KOPT-K1 (cell line): ENCODE measurements around the gene PALM2AKAP2.

Source experiments
- H3K27ac ChIP-seq: fragments of 200-600 bp; sonication (generic); 2 replicates; pipeline ENCODE4 v1.5.1; 2016; ENCODE audit warnings: antibody characterized with exemption, mild to moderate bottlenecking, low read depth, low read length; ENCODE audit not compliant: poor library complexity, severe bottlenecking
- H3K36me3 ChIP-seq: fragments of 200-600 bp; sonication (generic); 2 replicates; pipeline ENCODE4 v1.5.1; 2017; ENCODE audit warnings: antibody characterized with exemption, mild to moderate bottlenecking, low read length, moderate library complexity; ENCODE audit not compliant: insufficient read depth
- H3K9me3 ChIP-seq: fragments of 200-600 bp; sonication (generic); 2 replicates; pipeline ENCODE4 v1.5.1; 2017; ENCODE audit warnings: antibody characterized with exemption, low read length, mild to moderate bottlenecking; ENCODE audit not compliant: insufficient read depth, poor library complexity, severe bottlenecking

The PALM2AKAP2 gene

DNA sequence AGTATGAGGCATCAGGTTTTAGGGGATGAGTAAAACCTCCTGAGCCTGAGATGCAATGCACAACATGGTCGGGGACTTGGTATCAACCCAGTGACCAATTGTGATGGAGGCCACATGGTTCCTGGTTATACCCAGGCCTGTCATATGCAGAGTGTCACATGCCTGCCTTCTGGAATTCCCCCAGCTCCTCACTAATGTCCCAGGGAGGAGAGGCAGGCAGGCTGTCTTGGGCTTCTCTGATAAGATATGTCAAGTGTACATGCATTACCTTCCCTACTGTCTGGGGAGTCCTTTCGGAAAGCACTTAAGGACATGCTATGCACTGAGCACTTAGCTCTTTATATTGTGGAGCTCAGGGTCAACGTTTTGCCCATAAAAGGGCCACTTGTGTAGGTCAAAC is 14.2 kb upstream of the PALM2AKAP2 start:
- H3K9me3 ChIP-seq = no peaks in the 10 kb centered on the region
- H3K27ac ChIP-seq = no peak overlapping the region
- H3K36me3 ChIP-seq = no peaks in the 10 kb centered on the region

DNA sequence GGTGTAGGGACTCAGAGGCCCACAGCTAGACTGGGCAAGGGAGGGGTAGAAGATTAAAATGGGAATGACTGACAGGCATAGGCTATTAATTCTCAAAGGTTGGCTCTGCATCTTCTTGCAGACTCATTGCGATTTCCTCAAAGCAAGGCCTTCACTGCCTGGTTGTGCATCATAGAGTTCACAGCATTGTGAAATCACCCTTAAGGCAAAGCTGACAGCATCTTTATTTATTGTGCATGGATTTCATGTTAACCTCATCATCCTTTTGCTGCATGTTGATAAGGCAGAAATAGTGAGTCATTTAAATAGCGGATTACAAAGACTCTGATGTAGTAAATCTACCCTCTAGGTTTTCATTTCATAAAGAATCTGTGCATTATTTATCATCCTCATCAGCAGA is 13.6 kb upstream of the PALM2AKAP2 start:
- Histone ChIP-seq H3K27ac (no peak overlapping the region), H3K36me3 (no peaks in the 10 kb centered on the region), H3K9me3 (no peaks in the 10 kb centered on the region)

DNA sequence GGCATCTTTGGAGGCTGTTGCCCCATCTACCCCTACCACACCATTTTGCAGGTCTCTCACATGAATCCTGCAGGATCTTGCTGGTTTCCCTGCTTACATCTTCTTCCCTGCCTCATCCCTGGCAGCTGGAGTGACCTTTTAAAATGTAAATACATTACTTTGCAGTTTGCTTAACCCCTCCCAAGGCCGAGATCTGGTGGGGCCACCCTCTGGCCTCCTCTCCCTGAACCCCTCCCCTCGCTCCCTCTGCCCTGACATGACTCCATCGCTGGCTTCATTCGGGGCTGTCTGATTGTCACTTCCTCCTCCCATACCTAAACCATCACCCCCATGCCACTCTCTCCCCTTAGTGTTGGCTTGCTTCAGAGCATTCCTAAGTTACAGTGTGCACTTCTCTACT is 12.6 kb upstream of the PALM2AKAP2 start:
- H3K36me3 ChIP-seq = no peaks in the 10 kb centered on the region
- H3K27ac ChIP-seq = no peak overlapping the region
- H3K9me3 ChIP-seq = no peaks in the 10 kb centered on the region

DNA sequence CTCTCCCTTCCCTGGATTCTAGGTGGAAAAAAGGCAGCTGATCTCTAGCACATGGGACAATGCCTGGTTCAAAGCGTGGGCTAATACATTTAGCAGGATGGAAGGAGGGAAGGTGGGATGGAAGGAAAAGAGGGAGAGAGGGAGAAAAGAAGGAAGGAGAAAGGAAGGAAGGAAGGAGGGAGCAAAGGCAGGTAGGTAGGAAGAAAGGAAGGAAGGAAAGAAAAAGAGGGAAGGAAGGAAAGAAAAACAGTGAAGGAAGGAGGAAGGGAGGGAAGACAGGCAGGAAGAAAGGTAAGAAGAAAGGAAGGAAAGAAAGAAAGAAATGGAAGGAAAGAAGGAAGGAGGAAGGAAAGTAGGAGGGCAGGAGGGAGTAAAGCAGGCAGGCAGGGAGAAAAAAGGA is 12.2 kb upstream of the PALM2AKAP2 start:
- Histone ChIP-seq H3K36me3 (no peaks in the 10 kb centered on the region), H3K27ac (no peak overlapping the region), H3K9me3 (no peaks in the 10 kb centered on the region)

DNA sequence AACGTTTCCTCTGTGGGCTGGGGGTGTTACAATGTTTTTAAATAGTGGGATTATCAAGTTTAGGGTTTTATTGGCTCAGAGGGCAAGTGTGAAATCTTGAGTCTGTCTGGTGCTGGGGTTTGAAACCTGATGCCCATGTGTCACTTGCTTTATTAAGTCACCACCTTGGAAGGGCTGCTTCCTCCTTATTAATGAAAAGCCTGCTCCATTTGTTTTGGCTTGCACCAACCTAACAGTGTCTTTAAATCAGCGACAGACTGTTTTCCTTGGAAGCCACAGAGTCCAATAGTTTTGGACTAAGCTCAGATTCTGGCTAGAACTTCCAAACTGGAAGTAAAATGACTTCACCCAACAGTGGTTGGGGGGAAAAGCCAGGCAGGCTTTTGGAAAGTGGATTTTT is 10.7 kb upstream of the PALM2AKAP2 start:
- H3K9me3 ChIP-seq = no peaks in the 10 kb centered on the region
- H3K27ac ChIP-seq = no peak overlapping the region
- no peaks in the 10 kb centered on the region for H3K36me3 ChIP-seq

DNA sequence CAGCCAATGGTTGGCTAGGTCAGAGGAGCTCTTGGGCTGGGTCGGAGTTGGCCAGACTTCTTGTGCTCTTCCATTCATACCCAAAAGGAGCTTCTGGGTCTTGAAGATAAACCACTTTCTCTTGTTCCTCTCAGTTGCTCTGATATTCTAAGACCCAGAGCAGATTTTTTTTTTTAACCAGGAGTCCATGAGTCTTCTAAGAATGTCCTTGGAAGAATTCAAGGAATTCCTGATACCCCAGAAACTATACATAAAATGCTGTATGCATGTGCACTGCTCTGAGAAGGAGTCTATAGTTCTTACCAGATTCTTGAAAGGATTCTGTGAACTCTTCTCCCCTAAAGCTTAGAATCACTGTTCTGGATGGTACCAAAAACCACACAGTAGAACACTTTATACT is 9.9 kb upstream of the PALM2AKAP2 start:
- Histone ChIP-seq H3K27ac (no peak overlapping the region), H3K9me3 (no peaks in the 10 kb centered on the region), H3K36me3 (no peaks in the 10 kb centered on the region)

DNA sequence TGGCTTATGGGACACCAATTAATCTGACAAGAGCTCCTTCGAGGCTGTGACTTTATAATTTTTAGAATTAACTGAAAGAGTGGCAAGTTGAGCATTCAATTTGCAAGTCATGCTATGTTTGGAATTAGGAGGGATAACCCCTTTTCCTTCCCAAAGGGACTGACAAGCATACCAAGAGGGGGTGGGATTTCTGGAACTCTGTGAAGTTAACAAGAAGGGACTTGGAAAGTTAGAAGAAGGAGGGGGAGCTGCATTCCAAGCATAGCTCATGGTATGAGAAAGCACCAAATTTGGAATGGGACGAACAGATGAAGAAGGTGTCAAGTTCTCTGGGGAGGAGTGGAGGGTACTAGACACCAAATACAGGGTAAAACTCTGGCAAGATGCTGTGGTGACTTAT is 8.9 kb upstream of the PALM2AKAP2 start:
- H3K27ac ChIP-seq = no peak overlapping the region
- no peaks in the 10 kb centered on the region for H3K9me3 ChIP-seq
- no peaks in the 10 kb centered on the region for H3K36me3 ChIP-seq

DNA sequence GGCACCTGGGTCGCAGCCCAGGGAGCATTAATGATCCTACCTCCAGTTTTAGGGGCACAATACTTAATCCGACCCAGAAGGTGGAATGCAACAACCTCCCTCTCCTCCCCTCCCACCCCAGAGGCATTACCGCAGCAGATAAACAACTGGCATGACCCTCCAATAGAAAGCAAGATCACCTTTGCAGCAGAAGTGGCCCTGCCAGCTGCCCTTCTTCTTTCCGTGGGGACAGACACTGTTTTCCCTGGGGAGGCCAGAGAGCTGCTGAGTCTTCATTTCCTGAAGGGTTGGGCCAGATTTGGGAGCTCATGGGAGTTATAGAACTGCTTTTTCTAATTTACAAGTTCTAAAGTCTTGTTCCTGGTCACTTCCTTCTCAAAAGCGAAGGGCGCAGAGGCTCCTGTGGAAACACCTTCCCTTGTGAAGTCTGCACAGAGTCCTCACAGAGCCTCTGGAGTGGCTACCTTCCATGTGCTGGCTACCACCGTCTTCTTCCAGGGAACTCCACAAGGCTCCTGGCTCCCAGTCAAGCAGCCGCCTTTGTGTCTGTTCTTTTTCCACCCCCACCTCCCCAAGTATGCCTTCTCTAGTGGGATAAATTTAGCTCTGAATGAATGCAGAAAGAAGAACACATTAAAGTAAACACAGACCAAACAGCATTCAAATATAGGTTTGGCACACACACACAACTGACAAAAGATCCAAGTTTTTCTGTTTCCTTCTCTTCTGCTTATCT is 8.0 kb upstream of the PALM2AKAP2 start:
- H3K36me3 ChIP-seq = no peaks in the 10 kb centered on the region
- no peaks in the 10 kb centered on the region for H3K9me3 ChIP-seq
- H3K27ac ChIP-seq = no peak overlapping the region

DNA sequence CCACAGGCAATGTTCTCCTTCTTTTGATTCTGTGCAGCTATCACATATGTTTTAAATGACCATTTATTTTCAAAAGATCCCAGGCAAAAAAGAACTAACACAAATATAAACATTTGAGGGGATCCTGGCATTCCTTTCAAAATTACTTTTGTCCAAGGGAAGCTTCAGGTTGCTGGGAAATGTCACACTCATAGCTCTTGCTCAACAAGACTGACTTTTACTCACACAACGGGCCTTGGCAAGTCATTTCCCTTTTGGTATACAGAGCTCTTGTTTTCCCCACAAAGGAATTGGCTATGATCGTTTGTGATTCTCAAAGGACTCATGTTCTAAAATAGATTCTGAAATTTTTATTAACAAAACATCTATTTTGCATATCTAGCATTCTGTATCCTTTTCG is 4.5 kb upstream of the PALM2AKAP2 start:
- no peaks in the 10 kb centered on the region for H3K9me3 ChIP-seq
- no peak overlapping the region for H3K27ac ChIP-seq
- H3K36me3 ChIP-seq = no peaks in the 10 kb centered on the region

DNA sequence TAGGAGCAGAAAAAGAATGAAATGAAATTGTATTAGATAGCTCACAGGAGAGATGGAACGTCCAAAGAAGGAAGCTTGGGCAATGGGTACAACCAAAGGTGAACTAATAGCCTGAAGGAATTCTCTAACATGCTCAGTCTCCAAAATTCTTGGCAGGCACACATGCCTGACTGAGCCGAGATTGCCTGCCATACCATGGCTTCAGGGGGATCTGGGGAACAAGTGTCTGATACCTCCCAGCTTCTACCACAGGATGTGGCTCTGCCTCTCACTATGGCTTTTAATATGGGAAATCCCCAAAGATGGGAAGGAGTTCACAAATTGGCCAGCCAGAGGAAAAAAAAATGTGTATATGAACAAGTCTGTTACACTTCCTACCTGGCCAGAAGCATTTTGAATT is 3.6 kb upstream of the PALM2AKAP2 start:
- H3K27ac ChIP-seq = no peak overlapping the region
- no peaks in the 10 kb centered on the region for H3K9me3 ChIP-seq
- H3K36me3 ChIP-seq = no peaks in the 10 kb centered on the region

DNA sequence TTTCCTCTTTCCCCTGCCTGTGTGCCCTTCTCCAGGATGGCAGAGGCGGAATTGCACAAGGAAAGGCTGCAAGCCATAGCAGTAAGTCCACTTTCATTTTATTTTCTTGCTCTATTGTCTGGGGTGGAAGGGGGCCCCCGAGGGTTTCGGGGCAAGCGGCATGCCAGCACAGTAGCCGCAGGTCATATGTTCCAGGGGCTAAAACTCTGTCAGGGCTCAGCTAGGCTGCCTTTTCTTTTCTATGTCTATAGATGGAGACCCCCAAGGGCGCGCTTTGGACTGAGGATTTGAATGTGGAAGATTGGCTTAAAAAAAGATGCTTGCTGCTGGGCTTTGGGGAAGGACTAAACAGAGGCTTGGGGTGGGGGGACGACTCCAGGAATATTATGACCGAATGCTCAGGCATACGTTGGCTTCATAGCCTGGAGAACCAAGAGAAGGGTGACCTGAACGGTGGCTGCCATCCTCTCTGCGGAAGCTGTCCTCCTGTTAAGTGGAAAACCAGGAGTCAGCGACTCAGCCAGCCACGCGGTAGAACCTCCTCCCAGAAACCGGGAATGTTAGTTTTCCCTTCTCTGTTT is 545 bp downstream of the PALM2AKAP2 start:
- Histone ChIP-seq H3K36me3 (no peaks in the 10 kb centered on the region), H3K27ac (no peak overlapping the region), H3K9me3 (no peaks in the 10 kb centered on the region)

DNA sequence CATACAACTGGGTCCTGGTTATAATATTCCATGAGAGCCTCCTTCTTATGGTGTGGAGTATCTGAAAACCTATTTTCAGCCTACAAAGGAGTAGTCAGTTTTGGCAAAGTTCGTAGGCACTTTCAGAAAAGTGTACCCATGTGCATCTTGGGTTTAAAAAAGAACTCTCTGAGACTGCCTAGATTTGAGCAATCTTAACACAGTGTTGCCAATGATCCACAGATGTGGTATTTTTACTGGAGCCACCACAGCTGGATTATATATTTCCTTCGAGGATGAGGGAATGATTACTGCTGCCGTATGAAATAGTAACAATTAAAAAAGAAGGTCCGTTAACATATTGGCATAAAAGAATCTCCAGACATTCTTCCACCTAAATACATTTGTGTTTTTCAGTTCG is 1.1 kb downstream of the PALM2AKAP2 start:
- no peaks in the 10 kb centered on the region for H3K9me3 ChIP-seq
- no peaks in the 10 kb centered on the region for H3K36me3 ChIP-seq
- H3K27ac ChIP-seq = no peak overlapping the region

DNA sequence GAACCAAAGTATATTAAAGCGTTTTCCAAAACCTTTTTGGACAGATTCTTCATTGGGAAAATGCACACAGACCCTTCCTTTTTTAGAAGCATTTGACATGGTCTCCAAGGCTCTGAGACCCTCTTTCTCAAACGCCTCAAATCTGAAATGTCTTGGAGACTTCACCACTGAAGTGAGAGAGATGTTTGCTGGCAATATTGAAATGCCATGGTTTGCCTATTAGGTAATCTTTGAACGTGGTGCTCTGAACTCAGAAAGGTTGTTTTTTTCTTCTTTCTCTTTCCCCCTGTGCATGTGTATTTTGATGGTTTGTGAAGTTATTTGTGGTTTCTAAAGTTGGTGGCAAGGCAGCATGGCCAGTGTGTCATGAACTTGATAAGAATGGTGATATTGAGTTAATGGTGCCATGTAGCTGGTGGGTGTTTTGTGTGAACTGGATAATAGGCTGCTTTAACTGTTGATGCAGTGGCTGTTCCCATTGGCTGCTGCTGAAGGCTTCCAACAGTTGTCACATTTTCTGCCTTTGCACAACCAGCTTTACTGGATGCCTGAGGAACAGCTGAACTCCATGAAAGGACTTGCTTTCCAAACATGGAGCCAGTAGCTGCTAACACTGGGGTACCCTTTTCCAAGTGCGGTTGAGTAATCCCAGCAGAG is 1.7 kb downstream of the PALM2AKAP2 start:
- Histone ChIP-seq H3K36me3 (no peaks in the 10 kb centered on the region), H3K9me3 (no peaks in the 10 kb centered on the region), H3K27ac (no peak overlapping the region)

DNA sequence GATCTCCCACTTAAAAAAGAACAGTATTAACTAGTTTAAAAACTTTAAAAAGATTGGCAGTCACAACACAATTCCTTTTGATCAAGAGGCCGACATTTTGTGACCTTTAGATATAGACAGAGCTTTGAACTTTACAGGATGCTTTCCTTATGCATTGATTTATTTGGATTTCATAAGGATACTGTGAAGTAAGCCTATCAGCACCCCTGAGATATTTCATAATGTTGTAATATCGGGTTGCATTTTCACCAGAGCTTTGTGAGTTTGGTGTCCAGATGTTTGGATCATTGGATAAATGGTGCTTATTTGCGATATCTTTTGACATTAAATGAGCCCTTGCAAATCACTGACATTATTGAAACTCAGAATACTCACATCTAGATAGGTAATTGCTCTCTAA is 7.7 kb downstream of the PALM2AKAP2 start:
- no peak overlapping the region for H3K27ac ChIP-seq
- no peaks in the 10 kb centered on the region for H3K9me3 ChIP-seq
- no peaks in the 10 kb centered on the region for H3K36me3 ChIP-seq

DNA sequence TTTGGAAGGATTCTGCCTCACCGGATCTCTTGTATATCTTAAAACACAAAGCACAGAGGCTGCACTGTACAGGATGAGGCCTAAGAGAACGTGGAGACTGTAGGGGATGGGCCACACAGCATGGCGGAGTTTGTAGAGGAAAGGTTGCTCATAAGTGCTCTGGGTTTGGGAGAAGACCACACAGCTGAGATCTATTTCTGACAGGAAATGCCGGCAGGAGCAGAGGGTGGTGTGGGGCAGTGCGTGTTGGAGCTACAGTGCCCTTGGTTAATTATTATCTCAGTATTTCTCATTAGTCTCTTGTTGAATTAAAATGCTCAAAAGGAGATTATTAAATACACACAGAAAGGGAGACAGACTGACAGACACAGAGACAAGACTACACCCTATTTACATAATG is 9.6 kb downstream of the PALM2AKAP2 start:
- no peaks in the 10 kb centered on the region for H3K36me3 ChIP-seq
- H3K9me3 ChIP-seq = no peaks in the 10 kb centered on the region
- no peak overlapping the region for H3K27ac ChIP-seq

DNA sequence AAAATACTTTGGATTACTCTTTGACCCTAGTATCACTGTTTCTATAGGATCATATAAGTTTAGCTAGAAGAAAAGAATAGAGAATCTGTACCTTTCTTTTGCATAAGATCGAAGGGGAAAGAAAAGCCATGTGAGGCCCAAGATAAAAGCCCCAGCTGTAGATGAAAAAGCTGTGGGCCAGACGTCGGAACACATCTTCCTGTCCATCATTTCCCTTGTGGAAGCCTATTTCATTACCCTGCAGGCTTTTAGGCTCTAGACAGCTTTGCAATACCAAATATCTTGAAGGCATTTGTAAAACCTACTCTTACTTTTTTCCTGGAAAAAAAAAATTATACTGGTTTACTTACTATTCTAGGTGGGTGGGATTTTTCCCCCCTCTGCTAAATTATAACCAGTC is 10.0 kb downstream of the PALM2AKAP2 start:
- H3K27ac ChIP-seq = no peak overlapping the region
- no peaks in the 10 kb centered on the region for H3K9me3 ChIP-seq
- no peaks in the 10 kb centered on the region for H3K36me3 ChIP-seq
